H1 (cell line): ENCODE measurements around the gene TSEN2. TPM values are rescaled to one million over a fixed set of nuclear protein-coding genes. Genes with fewer than 3 reads are reported as not detected.

ENCODE experiments used
- JUN ChIP-seq: IDR thresholded peaks from 2 replicates; pipeline ENCODE4 v1.6.1; 2011; ENCODE audit warnings: low read depth, mild to moderate bottlenecking, improper control_type of control experiment, low read length
- JUND ChIP-seq: IDR thresholded peaks from 2 replicates; pipeline ENCODE4 v1.6.1; 2011; ENCODE audit warnings: mild to moderate bottlenecking, improper control_type of control experiment, low read length
- RAD21 ChIP-seq, 2 experiments: IDR thresholded peaks in 1 of 2; conservative IDR thresholded peaks in 1 of 2; 2 replicates each; pipeline ENCODE4 v1.6.1; 2011; ENCODE audit warnings: low read depth in 2 of 2, low read length in 2 of 2, improper control_type of control experiment in 1 of 2, inconsistent platforms in 1 of 2, mild to moderate bottlenecking in 1 of 2, moderate library complexity in 1 of 2
- RXRA ChIP-seq: IDR thresholded peaks from 2 replicates; pipeline ENCODE4 v1.6.1; 2011; ENCODE audit warnings: low read depth, mild to moderate bottlenecking, low read length, moderate library complexity; ENCODE audit not compliant: insufficient read depth
- polyA plus RNA-seq, 7 experiments: library from polyadenylated mRNA; depleted of rRNA in 3 of 7; stranded (reverse) in 5 of 7; unstranded in 2 of 7; fragments of >200 nt in 5 of 7; fragments of 200-250 nt in 2 of 7; gene quantifications; 1 replicate in 5 of 7; 2 replicates in 1 of 7; 4 replicates in 1 of 7; pipeline versions ENCODE4 v1.2.1 to v1.2.3, GENCODE V29; 2011 to 2013; ENCODE audit warnings: missing spikeins in 2 of 7, mixed read lengths in 2 of 7
- total RNA-seq: library from RNA; stranded (reverse); fragmentation: NEBNext Ultra II Directional; extraction: Animal tissue kit (Norgen Biotek cat#: 25700); gene quantifications from 2 replicates; pipeline ENCODE4 v1.2.1, GENCODE V29; 2021

TSEN2 gene
- total and polyA plus RNA-seq, 2 of the 8 experiments (the other 6 are each of a cell fraction or from before 2014, with no cell fraction given): 16.1 to 22.4 TPM

GRCh38 chr3:12486001-12486400 is 1.7 kb downstream of the TSEN2 start (continued):
- TF ChIP-seq JUND (no peak), RAD21 (IDR thresholded peaks at IDR 0.05 in 1 of 2, conservative IDR thresholded peaks at IDR 0.05 in 1 of 2; ENCODE audit: low read depth in 2 of 2, low read length in 2 of 2) (no peak), RXRA (no peak), JUN (no peak)
